ENCODE results near the gene ENKD1. TPM values are rescaled to one million over a fixed set of nuclear protein-coding genes. Genes with fewer than 3 reads are reported as not detected.

The ENKD1 gene
- total RNA-seq, 1 donor from 2014 or later: 18.0 TPM

GRCh38 chr16:67651039-67651438 is 15.5 kb downstream of the ENKD1 start:
- DNase-seq (ENCODE audit: low spot score): no peak

- no peak for DNase-seq (ENCODE audit: low spot score)
Observed at GRCh38 chr16:67650023-67650422, 16.5 kb downstream of the ENKD1 start.

- DNase-seq (ENCODE audit: low spot score): no peak
Observed at GRCh38 chr16:67649494-67649931, 17.0 kb downstream of the ENKD1 start.

- DNase-seq (ENCODE audit: low spot score): no peak
Observed at GRCh38 chr16:67648764-67649407, 17.7 kb downstream of the ENKD1 start.

GRCh38 chr16:67648088-67648763 is 18.3 kb downstream of the ENKD1 start:
- DNase-seq (ENCODE audit: low spot score): no peak

- no peak for DNase-seq (ENCODE audit: low spot score)
Observed at GRCh38 chr16:67647681-67648080, 18.9 kb downstream of the ENKD1 start.

- DNase-seq (ENCODE audit: low spot score): no peak
Observed at GRCh38 chr16:67647111-67647651, 19.4 kb downstream of the ENKD1 start.

- DNase-seq (ENCODE audit: low spot score): no peak
Observed at GRCh38 chr16:67645397-67646121, 21.0 kb downstream of the ENKD1 start.

GRCh38 chr16:67644038-67644437 is 22.5 kb downstream of the ENKD1 start:
- DNase-seq (ENCODE audit: low spot score): no peak

GRCh38 chr16:67641779-67642708 is 24.5 kb downstream of the ENKD1 start:
- DNase-seq (ENCODE audit: low spot score): no peak

- no peak for DNase-seq (ENCODE audit: low spot score)
Observed at GRCh38 chr16:67637625-67638024, 28.9 kb downstream of the ENKD1 start.

GRCh38 chr16:67636713-67637112 is 29.8 kb downstream of the ENKD1 start:
- no peak for DNase-seq (ENCODE audit: low spot score)

- no peak for DNase-seq (ENCODE audit: low spot score)
Observed at GRCh38 chr16:67632415-67633172, 34.0 kb downstream of the ENKD1 start.

GRCh38 chr16:67628216-67628615 is 38.3 kb downstream of the ENKD1 start:
- DNase-seq (ENCODE audit: low spot score): no peak

- no peak for DNase-seq (ENCODE audit: low spot score)
Observed at GRCh38 chr16:67613808-67614207, 52.7 kb downstream of the ENKD1 start.

Other genes with a start within 250 kb of the ENKD1 start
- gene HSD11B2, start 235.6 kb downstream of the ENKD1 start, total RNA-seq: 5.6 TPM
- gene ATP6V0D1, start 185.6 kb downstream of the ENKD1 start, total RNA-seq: 89.2 TPM
- not detected for gene AGRP, start 183.2 kb downstream of the ENKD1 start, total RNA-seq
- gene RIPOR1, start 137.9 kb downstream of the ENKD1 start, total RNA-seq: 57.6 TPM
- 54.6 TPM for gene CTCF, start 104.2 kb downstream of the ENKD1 start, total RNA-seq
- 5.7 TPM for gene CARMIL2, start 21.6 kb downstream of the ENKD1 start, total RNA-seq
- 14.3 TPM for gene ACD, start 6.5 kb downstream of the ENKD1 start, total RNA-seq
- 1.6 TPM for gene PARD6A, start 5.8 kb downstream of the ENKD1 start, total RNA-seq
- 2.7 TPM for gene C16orf86, start 64 bp upstream of the ENKD1 start, total RNA-seq
- gene GFOD2, start 52.6 kb upstream of the ENKD1 start, total RNA-seq: 36.5 TPM
- 25.3 TPM for gene RANBP10, start 139.8 kb upstream of the ENKD1 start, total RNA-seq
- 2.5 TPM for gene TSNAXIP1, start 140.1 kb upstream of the ENKD1 start, total RNA-seq
- gene THAP11, start 175.6 kb upstream of the ENKD1 start, total RNA-seq: 22.8 TPM
- 85.2 TPM for gene NUTF2, start 180.2 kb upstream of the ENKD1 start, total RNA-seq
- 50.9 TPM for gene CENPT, start 180.9 kb upstream of the ENKD1 start, total RNA-seq
- gene EDC4, start 206.3 kb upstream of the ENKD1 start, total RNA-seq: 64.9 TPM
- gene NRN1L, start 218.1 kb upstream of the ENKD1 start, total RNA-seq: not detected
- 31.2 TPM for gene PSKH1, start 226.5 kb upstream of the ENKD1 start, total RNA-seq